Effector CD4-positive, alpha-beta T cell (primary cell): ENCODE measurements around the gene SLC24A3.
"Not testable (repeated sequence)": the region's sequence is repeated elsewhere in the genome, so short reads cannot be mapped to it uniquely, and the experiment has no call there.

Experiments used
- DNase-seq: peaks from one replicate; pipeline ENCODE4 v3.0.0-alpha.2; 2020

SLC24A3 gene

GRCh38 chr20:19730706-19731105 is 518.3 kb downstream of the SLC24A3 start:
- DNase-seq, result no peak

GRCh38 chr20:19734811-19735210 is 522.4 kb downstream of the SLC24A3 start:
- no peak for DNase-seq

- DNase-seq, result no peak
These were observed 523.0 kb downstream of the SLC24A3 start for GRCh38 chr20:19735446-19735845.

GRCh38 chr20:19737025-19737424 is 524.6 kb downstream of the SLC24A3 start:
- no peak for DNase-seq

- no peak for DNase-seq
These were observed 526.5 kb downstream of the SLC24A3 start for GRCh38 chr20:19738951-19739350.

GRCh38 chr20:19739351-19739750 is 526.9 kb downstream of the SLC24A3 start:
- no peak for DNase-seq

- no peak for DNase-seq
These were observed 528.1 kb downstream of the SLC24A3 start for GRCh38 chr20:19740512-19740911.

GRCh38 chr20:19741924-19742323 is 529.5 kb downstream of the SLC24A3 start:
- no peak for DNase-seq

- DNase-seq, result no peak
These were observed 530.7 kb downstream of the SLC24A3 start for GRCh38 chr20:19742974-19743639.

- no peak for DNase-seq
These were observed 531.2 kb downstream of the SLC24A3 start for GRCh38 chr20:19743640-19743995.

GRCh38 chr20:19745106-19745505 is 532.7 kb downstream of the SLC24A3 start:
- DNase-seq, result no peak

- DNase-seq, result no peak
These were observed 533.1 kb downstream of the SLC24A3 start for GRCh38 chr20:19745584-19745983.

GRCh38 chr20:19746396-19746795 is 534.0 kb downstream of the SLC24A3 start:
- DNase-seq, result no peak

GRCh38 chr20:19747903-19748302 is 535.5 kb downstream of the SLC24A3 start:
- DNase-seq, result no peak

- DNase-seq, result no peak
These were observed 536.2 kb downstream of the SLC24A3 start for GRCh38 chr20:19748681-19749080.

GRCh38 chr20:19749618-19750071 is 537.2 kb downstream of the SLC24A3 start:
- DNase-seq, result no peak

- DNase-seq, result no peak
These were observed 537.7 kb downstream of the SLC24A3 start for GRCh38 chr20:19750101-19750606.

- DNase-seq, result no peak
These were observed 538.6 kb downstream of the SLC24A3 start for GRCh38 chr20:19750907-19751636.

- not testable (repeated sequence) for DNase-seq
These were observed 541.8 kb downstream of the SLC24A3 start for GRCh38 chr20:19754201-19754600.

GRCh38 chr20:19756761-19757486 is 544.5 kb downstream of the SLC24A3 start:
- DNase-seq, result no peak

- DNase-seq, result no peak
These were observed 545.2 kb downstream of the SLC24A3 start for GRCh38 chr20:19757487-19758132.

GRCh38 chr20:19758133-19758500 is 545.7 kb downstream of the SLC24A3 start, which contains the start of gene RIN2:
Gene RIN2 (plus strand): TSS chr20:19758258. CDS start chr20:19889602, 131,344 bp downstream.
- DNase-seq, result no peak
